Activated naive CD4-positive, alpha-beta T cell treated with anti-CD3 and anti-CD28 coated beads, Interleukin-2, amount 50 U/mL, for 24 hours (primary cell): ENCODE data around the gene OTOS.

Experiments used
- H3K27ac Mint-ChIP-seq: one replicate; pipeline ENCODE4 v1.8.0; 2021; ENCODE audit warnings: mild to moderate bottlenecking, mixed read lengths
- H3K27me3 Mint-ChIP-seq: one replicate; pipeline ENCODE4 v1.8.0; 2021; ENCODE audit warnings: mixed read lengths
- H3K36me3 Mint-ChIP-seq: one replicate; pipeline ENCODE4 v1.8.0; 2021; ENCODE audit warnings: mixed read lengths
- H3K4me1 Mint-ChIP-seq: one replicate; pipeline ENCODE4 v1.8.0; 2021; ENCODE audit warnings: mixed read lengths
- H3K4me3 Mint-ChIP-seq: one replicate; pipeline ENCODE4 v1.8.0; 2021; ENCODE audit warnings: mild to moderate bottlenecking, mixed read lengths
- H3K9me3 Mint-ChIP-seq: one replicate; pipeline ENCODE4 v1.8.0; 2021; ENCODE audit warnings: mixed read lengths

OTOS gene

GRCh38 chr2:240127191-240127750 is 13.2 kb downstream of the OTOS start:
- H3K27me3 Mint-ChIP-seq = no peaks in the 10 kb centered on the region
- no peaks in the 10 kb centered on the region for H3K4me1 Mint-ChIP-seq
- no peak overlapping the region for H3K27ac Mint-ChIP-seq
- H3K4me3 Mint-ChIP-seq = no peak overlapping the region
- H3K36me3 Mint-ChIP-seq = peaks cover 8% of the 10 kb centered on the region
- no peaks in the 10 kb centered on the region for H3K9me3 Mint-ChIP-seq

GRCh38 chr2:240126731-240127130 is 13.7 kb downstream of the OTOS start:
- no peaks in the 10 kb centered on the region for H3K9me3 Mint-ChIP-seq
- H3K4me3 Mint-ChIP-seq = no peak overlapping the region
- no peak overlapping the region for H3K27ac Mint-ChIP-seq
- H3K27me3 Mint-ChIP-seq = no peaks in the 10 kb centered on the region
- peaks cover under 1% of the 10 kb centered on the region for H3K4me1 Mint-ChIP-seq
- H3K36me3 Mint-ChIP-seq = peaks cover 6% of the 10 kb centered on the region

- Mint-ChIP-seq H3K4me3 (no peak overlapping the region), H3K4me1 (peaks cover 6% of the 10 kb centered on the region), H3K27me3 (no peaks in the 10 kb centered on the region)
These were observed 14.7 kb downstream of the OTOS start for GRCh38 chr2:240125742-240126141.

GRCh38 chr2:240124651-240125030 is 15.8 kb downstream of the OTOS start:
- Mint-ChIP-seq H3K27me3 (no peaks in the 10 kb centered on the region), H3K4me3 (no peak overlapping the region), H3K9me3 (no peaks in the 10 kb centered on the region), H3K36me3 (peaks cover 4% of the 10 kb centered on the region), H3K27ac (no peak overlapping the region), H3K4me1 (peaks cover 6% of the 10 kb centered on the region)

More at GRCh38 chr2:240125742-240126141, 14.7 kb downstream of the OTOS start:
- no peaks in the 10 kb centered on the region for H3K9me3 Mint-ChIP-seq
- no peak overlapping the region for H3K27ac Mint-ChIP-seq
- H3K36me3 Mint-ChIP-seq = peaks cover 4% of the 10 kb centered on the region

- H3K4me1 Mint-ChIP-seq = peaks cover 6% of the 10 kb centered on the region
- H3K27ac Mint-ChIP-seq = no peak overlapping the region
- peaks cover 4% of the 10 kb centered on the region for H3K36me3 Mint-ChIP-seq
- H3K4me3 Mint-ChIP-seq = no peak overlapping the region
- no peaks in the 10 kb centered on the region for H3K27me3 Mint-ChIP-seq
- H3K9me3 Mint-ChIP-seq = no peaks in the 10 kb centered on the region
These were observed 16.4 kb downstream of the OTOS start for GRCh38 chr2:240123821-240124650.

GRCh38 chr2:240121675-240122074 is 18.8 kb downstream of the OTOS start:
- Mint-ChIP-seq H3K4me3 (no peak overlapping the region), H3K27ac (no peak overlapping the region), H3K27me3 (no peaks in the 10 kb centered on the region), H3K9me3 (no peaks in the 10 kb centered on the region), H3K4me1 (peaks cover 6% of the 10 kb centered on the region), H3K36me3 (peaks cover 4% of the 10 kb centered on the region)

- no peaks in the 10 kb centered on the region for H3K9me3 Mint-ChIP-seq
- H3K27me3 Mint-ChIP-seq = peaks cover 1% of the 10 kb centered on the region
- H3K4me3 Mint-ChIP-seq = no peak overlapping the region
- no peak overlapping the region for H3K27ac Mint-ChIP-seq
- peaks cover 4% of the 10 kb centered on the region for H3K36me3 Mint-ChIP-seq
- peaks cover 6% of the 10 kb centered on the region for H3K4me1 Mint-ChIP-seq
These were observed 19.3 kb downstream of the OTOS start for GRCh38 chr2:240121190-240121589.

GRCh38 chr2:240114233-240114632 is 26.2 kb downstream of the OTOS start:
- Mint-ChIP-seq H3K4me3 (no peak overlapping the region), H3K9me3 (no peaks in the 10 kb centered on the region), H3K4me1 (no peaks in the 10 kb centered on the region), H3K27me3 (peaks cover 4% of the 10 kb centered on the region), H3K27ac (no peak overlapping the region), H3K36me3 (no peaks in the 10 kb centered on the region)

- H3K27ac Mint-ChIP-seq = no peak overlapping the region
- H3K9me3 Mint-ChIP-seq = no peaks in the 10 kb centered on the region
- no peak overlapping the region for H3K4me3 Mint-ChIP-seq
- no peaks in the 10 kb centered on the region for H3K36me3 Mint-ChIP-seq
- peaks cover 7% of the 10 kb centered on the region for H3K27me3 Mint-ChIP-seq
- no peaks in the 10 kb centered on the region for H3K4me1 Mint-ChIP-seq
These were observed 27.4 kb downstream of the OTOS start for GRCh38 chr2:240112914-240113690.

GRCh38 chr2:240111253-240111652 is 29.2 kb downstream of the OTOS start:
- Mint-ChIP-seq H3K4me3 (no peak overlapping the region), H3K4me1 (no peaks in the 10 kb centered on the region), H3K27ac (no peak overlapping the region), H3K36me3 (no peaks in the 10 kb centered on the region), H3K9me3 (no peaks in the 10 kb centered on the region), H3K27me3 (peaks cover 7% of the 10 kb centered on the region)

- Mint-ChIP-seq H3K36me3 (no peaks in the 10 kb centered on the region), H3K27ac (no peak overlapping the region), H3K4me1 (no peaks in the 10 kb centered on the region), H3K4me3 (no peak overlapping the region), H3K27me3 (peaks cover 4% of the 10 kb centered on the region), H3K9me3 (no peaks in the 10 kb centered on the region)
These were observed 31.1 kb downstream of the OTOS start for GRCh38 chr2:240109386-240109785.

- Mint-ChIP-seq H3K4me3 (no peak overlapping the region), H3K36me3 (no peaks in the 10 kb centered on the region)
These were observed 33.0 kb downstream of the OTOS start for GRCh38 chr2:240107477-240107796.

GRCh38 chr2:240106765-240107476 is 33.5 kb downstream of the OTOS start:
- Mint-ChIP-seq H3K36me3 (no peaks in the 10 kb centered on the region), H3K27ac (no peak overlapping the region), H3K9me3 (no peaks in the 10 kb centered on the region), H3K4me3 (no peak overlapping the region), H3K4me1 (no peaks in the 10 kb centered on the region), H3K27me3 (peaks cover 8% of the 10 kb centered on the region)

More at GRCh38 chr2:240107477-240107796, 33.0 kb downstream of the OTOS start:
- no peak overlapping the region for H3K27ac Mint-ChIP-seq
- H3K9me3 Mint-ChIP-seq = no peaks in the 10 kb centered on the region
- H3K27me3 Mint-ChIP-seq = peaks cover 8% of the 10 kb centered on the region
- no peaks in the 10 kb centered on the region for H3K4me1 Mint-ChIP-seq

GRCh38 chr2:240105982-240106381 is 34.5 kb downstream of the OTOS start:
- Mint-ChIP-seq H3K4me1 (no peaks in the 10 kb centered on the region), H3K27me3 (peaks cover 8% of the 10 kb centered on the region), H3K27ac (no peak overlapping the region), H3K4me3 (no peak overlapping the region), H3K9me3 (no peaks in the 10 kb centered on the region), H3K36me3 (no peaks in the 10 kb centered on the region)

- Mint-ChIP-seq H3K36me3 (no peaks in the 10 kb centered on the region), H3K4me3 (no peak overlapping the region), H3K27me3 (peaks cover 20% of the 10 kb centered on the region), H3K4me1 (no peaks in the 10 kb centered on the region), H3K27ac (no peak overlapping the region), H3K9me3 (peaks cover 8% of the 10 kb centered on the region)
These were observed 37.3 kb downstream of the OTOS start for GRCh38 chr2:240103136-240103535.
